NCI-H1436 (cell line): ENCODE data around the gene SARS1.
"Not testable (repeated sequence)": the region's sequence is repeated elsewhere in the genome, so short reads cannot be mapped to it uniquely, and the experiment has no call there.

ENCODE experiments used
- DNase-seq: peaks from one replicate; lab custom pipeline; 2025; lab: John Stamatoyannopoulos, UW

The SARS1 gene

GRCh38 chr1:109277434-109278204, 63.9 kb downstream of the SARS1 start:
- peak; percentile 67 for DNase-seq

GRCh38 chr1:109279615-109280278, 66.0 kb downstream of the SARS1 start:
- no peak for DNase-seq

GRCh38 chr1:109280862-109281261, 67.1 kb downstream of the SARS1 start:
- no peak for DNase-seq

GRCh38 chr1:109281680-109282496, 68.2 kb downstream of the SARS1 start:
- DNase-seq, result no peak

- no peak for DNase-seq
Measured at GRCh38 chr1:109282497-109282951, 68.8 kb downstream of the SARS1 start.

GRCh38 chr1:109282952-109283747, 69.4 kb downstream of the SARS1 start, which contains the start of gene PSRC1:
PSRC1 (minus strand) TSS chr1:109283145.
- peak; percentile 96 for DNase-seq

GRCh38 chr1:109283748-109284600, 70.3 kb downstream of the SARS1 start:
- DNase-seq, result no peak

GRCh38 chr1:109286762-109287161, 73.0 kb downstream of the SARS1 start:
- not testable (repeated sequence) for DNase-seq
